Measurements from ENCODE around the gene TYK2.

The TYK2 gene

DNA sequence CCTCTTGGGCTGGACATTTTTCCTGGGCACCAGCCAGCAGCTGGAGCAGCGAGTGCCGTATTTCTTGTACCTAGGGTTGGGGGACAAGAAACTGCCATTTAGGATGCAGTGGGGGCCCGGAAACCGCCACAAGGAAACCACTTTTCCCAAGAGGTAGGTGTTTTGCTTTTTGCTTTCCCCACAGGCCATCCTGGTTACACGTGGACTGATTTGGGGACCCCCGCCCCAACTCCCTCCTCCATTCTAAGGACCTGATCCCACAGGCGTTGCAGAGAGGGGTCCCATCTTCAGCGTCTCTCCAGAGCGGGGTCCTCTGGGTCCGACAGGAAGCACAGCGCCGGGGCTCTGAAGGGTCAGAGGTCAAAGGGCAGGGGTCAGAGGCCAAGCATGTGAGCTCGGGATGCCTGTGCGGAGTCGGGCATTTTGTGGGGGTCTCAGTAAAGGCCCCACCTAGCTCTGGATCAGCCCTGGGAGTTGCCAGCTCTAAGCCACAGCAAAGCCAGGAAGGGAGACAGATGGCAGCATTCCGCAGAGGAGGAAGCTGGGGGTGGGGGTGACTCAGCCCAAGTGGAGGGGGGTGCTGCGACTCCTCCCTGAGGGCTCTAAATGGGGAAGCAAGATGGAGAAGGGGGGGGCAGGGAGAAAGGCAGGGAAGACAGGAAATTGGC lies 75.1 kb downstream of the TYK2 start:
- DNase-seq: peak; percentile 70

Measured in NCI-H82 (cell line).